HepG2 (cell line): ENCODE results near the gene IFIT1. TPM values are rescaled to one million over a fixed set of nuclear protein-coding genes. Genes with fewer than 3 reads are reported as not detected.
A peak's percentile ranks its signal among the peaks of the same experiment; 100 is the strongest.

Experiments
- ATAC-seq: fragments of 200-7000 bp; cut with Tn5 transposase; 3 replicates; pipeline ENCODE4 v1.9.1; 2020; ENCODE audit warnings: mild to moderate bottlenecking, moderate library complexity
- BruUV-seq: library from RNA; stranded (reverse); fragments of 400-500 nt; replicated peaks from 2 replicates; lab custom pipeline; 2021; lab: Mats Ljungman, UMichigan
- CTCF ChIA-PET: fragments of 300-600 bp; formaldehyde crosslinking; extraction: SDS; loops from one replicate; lab custom pipeline; 2021; ENCODE audit warnings: low total read pairs, inconsistent platforms, low intra/inter-chr PET ratio; lab: Yijun Ruan, JAX
- POLR2A ChIA-PET: fragments of 350-600 bp; sonication (Branson Sonifier 250); formaldehyde crosslinking; loops from one replicate; lab custom pipeline; 2020; ENCODE audit warnings: antibody characterized with exemption, inconsistent platforms; lab: Yijun Ruan, JAX
- DNase-seq: peaks from one replicate; pipeline ENCODE4 v3.0.0-alpha.2; 2015; ENCODE audit warnings: low spot score
- FAIRE-seq: peaks from 3 replicates; lab custom pipeline; 2011; peaks lifted over from hg19 to GRCh38; lab: Jason Lieb, UNC
- H2AFZ ChIP-seq: one replicate; pipeline ENCODE4 v1.6.1; 2011; ENCODE audit warnings: low read length, inconsistent platforms
- H3K27ac ChIP-seq: fragments of 300-600 bp; 3 replicates; pipeline ENCODE4 v1.8.0; 2011; ENCODE audit warnings: mixed run types, mild to moderate bottlenecking, mixed read lengths, low read length, inconsistent platforms; ENCODE audit not compliant: insufficient read depth; ENCODE audit errors: extremely low read length
- H3K27me3 ChIP-seq, 2 experiments: fragments of 200-600 bp in 1 of 2; 2 replicates in 1 of 2; 3 replicates in 1 of 2; pipeline versions ENCODE4 v1.6.0 to v1.8.0; 2011; ENCODE audit warnings: low read length in 2 of 2, mild to moderate bottlenecking in 2 of 2, moderate library complexity in 2 of 2, inconsistent platforms in 1 of 2; ENCODE audit not compliant: insufficient read depth in 2 of 2, control insufficient read depth in 1 of 2
- H3K36me3 ChIP-seq, 2 experiments: fragments of 200-600 bp in 1 of 2; replicated peaks in 1 of 2; 2 replicates in 1 of 2; 3 replicates in 1 of 2; pipeline versions ENCODE4 v1.5.1 to v1.8.0; 2011; ENCODE audit warnings: low read length in 2 of 2, inconsistent platforms in 1 of 2; ENCODE audit not compliant: insufficient read depth in 2 of 2, control insufficient read depth in 1 of 2
- H3K4me1 ChIP-seq: 2 replicates; pipeline ENCODE4 v1.5.1; 2012; ENCODE audit warnings: low read length, inconsistent platforms; ENCODE audit not compliant: insufficient read depth
- H3K4me2 ChIP-seq: 2 replicates; pipeline ENCODE4 v1.6.0; 2011; ENCODE audit warnings: low read depth, low read length, inconsistent platforms
- H3K4me3 ChIP-seq, 3 experiments: fragments of 200-600 bp in 1 of 3; sonication (generic), shearing (Covaris generic) in 1 of 3; replicated peaks in 1 of 3; 2 replicates each; pipeline ENCODE4 v1.5.1; 2011 to 2016; ENCODE audit warnings: low read length in 3 of 3, inconsistent platforms in 2 of 3, low read depth in 2 of 3, mild to moderate bottlenecking in 2 of 3, control low read depth in 1 of 3, mixed read lengths in 1 of 3; ENCODE audit not compliant: insufficient read depth in 1 of 3
- H3K79me2 ChIP-seq: one replicate; pipeline ENCODE4 v1.6.1; 2011; ENCODE audit warnings: low read length, inconsistent platforms; ENCODE audit not compliant: insufficient read depth
- H3K9ac ChIP-seq: 2 replicates; pipeline ENCODE4 v1.6.0; 2011; ENCODE audit warnings: mild to moderate bottlenecking, low read depth, low read length, inconsistent platforms; ENCODE audit not compliant: insufficient read depth
- H3K9me3 ChIP-seq: 2 replicates; pipeline ENCODE4 v1.5.1; 2012; ENCODE audit warnings: mild to moderate bottlenecking, low read length
- H4K20me1 ChIP-seq: 2 replicates; pipeline ENCODE4 v1.6.0; 2011; ENCODE audit warnings: inconsistent platforms, mild to moderate bottlenecking, low read length, moderate library complexity; ENCODE audit not compliant: insufficient read depth
- CHD2 ChIP-seq: IDR thresholded peaks from 2 replicates; pipeline ENCODE4 v1.6.1; 2011; ENCODE audit warnings: low read depth, low read length, improper control_type of control experiment
- FOXO4 ChIP-seq: sonication (generic); formaldehyde crosslinking; conservative IDR thresholded peaks from 2 replicates; pipeline ENCODE4 v1.8.1; 2023; ENCODE audit warnings: missing genetic modification reagents
- HNF4A ChIP-seq: sonication (generic); formaldehyde crosslinking; IDR thresholded peaks from 2 replicates; pipeline ENCODE4 v1.4.0; 2020; ENCODE audit warnings: missing genetic modification reagents
- KAT2B ChIP-seq: fragments of 150-350 bp; IDR thresholded peaks from 2 replicates; pipeline ENCODE4 v1.6.1; 2014; ENCODE audit warnings: low read depth, low read length, borderline replicate concordance
- KMT2A ChIP-seq: sonication (generic); formaldehyde crosslinking; IDR thresholded peaks from 2 replicates; pipeline ENCODE4 v1.4.0; 2020; ENCODE audit warnings: missing genetic modification reagents
- MLLT10 ChIP-seq: sonication (generic); formaldehyde crosslinking; IDR thresholded peaks from 2 replicates; pipeline ENCODE4 v1.4.0; 2020; ENCODE audit warnings: missing genetic modification reagents
- PAXIP1 ChIP-seq: sonication (generic); formaldehyde crosslinking; conservative IDR thresholded peaks from 2 replicates; pipeline ENCODE4 v1.4.0; 2020; ENCODE audit warnings: mild to moderate bottlenecking, missing genetic modification reagents, moderate library complexity
- RBFOX2 ChIP-seq: fragments of 200-400 bp; formaldehyde crosslinking; IDR thresholded peaks from 2 replicates; pipeline ENCODE4 v1.6.1; 2017; ENCODE audit warnings: low read depth, mild to moderate bottlenecking, low read length
- SALL1 ChIP-seq: sonication (generic); formaldehyde crosslinking; IDR thresholded peaks from 2 replicates; pipeline ENCODE4 v1.8.0; 2022; ENCODE audit warnings: mild to moderate bottlenecking, missing genetic modification reagents
- SMAD3 ChIP-seq: sonication (generic); formaldehyde crosslinking; IDR thresholded peaks from 2 replicates; pipeline ENCODE4 v1.4.0; 2020; ENCODE audit warnings: missing genetic modification reagents
- SMARCC2 ChIP-seq: fragments of 450-650 bp; IDR thresholded peaks from 2 replicates; pipeline ENCODE4 v1.6.1; 2017; ENCODE audit warnings: antibody characterized with exemption, mild to moderate bottlenecking
- ZFP36L2 ChIP-seq: sonication (generic); formaldehyde crosslinking; IDR thresholded peaks from 2 replicates; pipeline ENCODE4 v1.4.0; 2020; ENCODE audit warnings: missing genetic modification reagents
- ZNF138 ChIP-seq: sonication (generic); formaldehyde crosslinking; IDR thresholded peaks from 2 replicates; pipeline ENCODE4 v1.5.0; 2020; ENCODE audit warnings: mild to moderate bottlenecking, low read depth, missing genetic modification reagents
- ZNF205 ChIP-seq: IDR thresholded peaks from 2 replicates; pipeline ENCODE4 v1.6.1; 2018; ENCODE audit warnings: missing biosample characterization, missing genetic modification reagents
- ZNF253 ChIP-seq: sonication (generic); formaldehyde crosslinking; IDR thresholded peaks from 2 replicates; pipeline ENCODE4 v1.8.0; 2022; ENCODE audit warnings: mild to moderate bottlenecking, missing genetic modification reagents, borderline replicate concordance
- ZNF275 ChIP-seq: sonication (generic); formaldehyde crosslinking; IDR thresholded peaks from 2 replicates; pipeline ENCODE4 v1.8.0; 2022; ENCODE audit warnings: missing genetic modification reagents, mild to moderate bottlenecking, inconsistent platforms, borderline replicate concordance
- ZNF558 ChIP-seq: sonication (generic); formaldehyde crosslinking; IDR thresholded peaks from 2 replicates; pipeline ENCODE4 v1.9.0; 2022; ENCODE audit warnings: mild to moderate bottlenecking, missing genetic modification reagents, borderline replicate concordance
- ZNF577 ChIP-seq: sonication (generic); formaldehyde crosslinking; IDR thresholded peaks from 2 replicates; pipeline ENCODE4 v1.4.0; 2020; ENCODE audit warnings: mild to moderate bottlenecking, low read depth, missing genetic modification reagents, borderline replicate concordance
- ZNF652 ChIP-seq: IDR thresholded peaks from 2 replicates; pipeline ENCODE4 v1.6.1; 2016; ENCODE audit warnings: low read depth, borderline replicate concordance
- WGBS: methylation state at CpG from one replicate; pipeline ENCODE4 v1.1.6; 2017; ENCODE audit warnings: low lambda C conversion rate; 5-methylcytosine and 5-hydroxymethylcytosine counted together
- in situ Hi-C: cut with HindIII; loops from 2 replicates; pipeline ENCODE4 v1.10.0; 2017; ENCODE audit warnings: low pct_unique_long_range_greater_than_20kb; ENCODE audit not compliant: extremely low pct_ligation_motif_present
- intact Hi-C: fragments of 100-400 bp; cut with micrococcal nuclease; formaldehyde crosslinking; loops from one replicate; pipeline ENCODE4 v1.10.0; 2022; ENCODE audit not compliant: unreplicated experiment
- polyA plus RNA-seq, 8 experiments: library from polyadenylated mRNA; depleted of rRNA in 3 of 8; stranded (reverse) in 7 of 8; unstranded in 1 of 8; fragments of >200 nt; fragmentation: Illumina TruSeq in 4 of 8; extraction: Trizol in 4 of 8; gene quantifications; 2 replicates each; pipeline versions ENCODE4 v1.2.1 to v1.2.3, GENCODE V29; 2011 to 2016; ENCODE audit warnings: low read depth in 4 of 8, missing spikeins in 1 of 8, mixed read lengths in 1 of 8; ENCODE audit not compliant: insufficient read depth in 1 of 8
- total RNA-seq, 5 experiments: library from RNA; depleted of rRNA; stranded (reverse); fragments of >200 nt; fragmentation: Illumina TruSeq; extraction: Trizol; gene quantifications; 2 replicates each; pipeline ENCODE4 v1.2.3, GENCODE V29; 2016; ENCODE audit warnings: low read depth in 1 of 5

Gene IFIT1
- total and polyA plus RNA-seq, 2 of the 13 experiments (the other 11 are each of a cell fraction or from before 2014, with no cell fraction given) = 1.5 to 5.5 TPM

- peak; percentile 14 for DNase-seq
- Histone ChIP-seq H3K4me3 (no peak overlapping the region), H3K9ac (no peak overlapping the region), H3K4me2 (peak overlapping the region; percentile 46), H3K4me1 (peaks cover 20% of the 10 kb centered on the region), H3K79me2 (no peaks in the 10 kb centered on the region), H3K9me3 (no peaks in the 10 kb centered on the region), H3K27ac (no peak overlapping the region), H3K27me3 (no peaks in the 10 kb centered on the region), H3K36me3 (no peaks in the 10 kb centered on the region), H4K20me1 (no peaks in the 10 kb centered on the region), H2AFZ (no peak overlapping the region)
- ChIA-PET CTCF (interaction anchor here (1.8 to 2.8 kb wide), 2 partner anchors 139 to 369 kb away, joined by 4 to 46 read pairs; no protein-coding TSS in a partner anchor), POLR2A (no interaction called here)
- in situ Hi-C loops (loop anchor here (5.0 kb wide), 1 partner anchor 137 kb away; no protein-coding TSS in a partner anchor), intact Hi-C loops (loop anchor here (5.0 kb wide), 2 partner anchors 217 to 367 kb away; no protein-coding TSS in a partner anchor)
- ATAC-seq = peak; percentile 65
- no TSS peak for BruUV-seq
- FAIRE-seq = no peak
- 19% methylated on average over 5 of the region's 5 CpGs for WGBS
- no peak for TF ChIP-seq ZNF558 (CRISPR knock-in tag)
- TF ChIP-seq ZNF652 = no peak
- no peak for TF ChIP-seq CHD2
- no peak for TF ChIP-seq ZNF253 (CRISPR knock-in tag)
- TF ChIP-seq MLLT10 = no peak
- peak; percentile 68 for TF ChIP-seq HNF4A
- TF ChIP-seq ZFP36L2 = no peak
- TF ChIP-seq KMT2A (CRISPR knock-in tag) = no peak
- no peak for TF ChIP-seq ZNF138 (CRISPR knock-in tag)
- no peak for TF ChIP-seq FOXO4 (CRISPR knock-in tag)
- TF ChIP-seq SMAD3 = no peak
- no peak for TF ChIP-seq KAT2B
- no peak for TF ChIP-seq RBFOX2
- TF ChIP-seq SMARCC2 = no peak
- TF ChIP-seq ZNF275 = no peak
- TF ChIP-seq ZNF205 (CRISPR knock-in tag) = no peak
- peak; percentile 20; the same call in 1 of the 2 replicates for TF ChIP-seq PAXIP1 (CRISPR knock-in tag)
- peak; percentile 54 for TF ChIP-seq SALL1 (CRISPR knock-in tag)
- no peak for TF ChIP-seq ZNF577
Measured at GRCh38 chr10:89425000-89425399, 32.6 kb downstream of the IFIT1 start.
